ENCODE results near the gene PHACTR3.

- TF ChIP-seq POLR2A (IDR thresholded peaks at IDR 0.05) (no peak), CTCF (IDR thresholded peaks at IDR 0.05) (no peak)
These were observed 124.5 kb downstream of the PHACTR3 start for GRCh38 chr20:59728722-59729430.

Measured in right lobe of liver (tissue), 4 donors.